Measurements from ENCODE around the gene TP73. TPM values are rescaled to one million over a fixed set of nuclear protein-coding genes. Genes with fewer than 3 reads are reported as not detected.

Gene TP73
- total and polyA plus RNA-seq, 7 donors, result under 0.01 to 0.13 (median 0.01) TPM; not detected in 4

DNA sequence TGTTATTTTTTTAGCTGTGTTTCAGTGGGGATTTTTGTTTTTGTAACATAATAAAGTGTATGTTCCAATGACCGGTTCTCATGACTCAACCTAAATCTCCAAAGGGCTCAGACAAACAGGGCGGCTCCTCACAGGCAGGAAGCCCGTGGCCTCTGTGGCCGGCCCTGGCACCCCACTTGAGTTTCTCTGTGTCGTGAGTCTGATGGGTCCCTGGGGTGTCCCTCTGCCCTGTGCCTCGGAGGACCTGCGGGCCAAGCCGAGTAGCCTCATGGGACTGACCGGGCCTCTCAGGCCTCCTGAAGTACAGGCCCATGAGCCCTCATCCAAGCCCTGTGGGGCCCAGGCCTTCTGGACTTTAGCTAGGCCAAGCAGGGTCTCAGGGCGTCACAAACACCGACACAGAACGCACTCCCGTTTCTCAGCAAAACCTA is 83.8 kb downstream of the TP73 start:
- 69 to 80% (median 71%) methylated on average over 13 of the region's 13 CpGs for WGBS, 3 donors
- DNase-seq (no peak), ATAC-seq (no peak)
- Histone ChIP-seq H3K27me3 (ENCODE audit: insufficient read depth in 3 of 3, low read length in 2 of 3) (no peaks in the 10 kb centered on the region), H3K4me1 (peaks cover 5% of the 10 kb centered on the region), H3K9me3 (no peaks in the 10 kb centered on the region), H3K36me3 (ENCODE audit: insufficient read depth in 1 of 2, low read depth in 1 of 2) (peaks cover 2 to 57% of the 10 kb centered on the region in 2 donors), H3K27ac (no peak overlapping the region), H3K4me3 (no peak overlapping the region)
- no peak for TF ChIP-seq CTCF (IDR thresholded peaks at IDR 0.05)
- intact Hi-C loops (cut with DNase I), result no loop called here

GRCh38 chr1:3736708-3737107 is 84.4 kb downstream of the TP73 start:
- Histone ChIP-seq H3K4me3 (no peak overlapping the region), H3K9me3 (no peaks in the 10 kb centered on the region), H3K27me3 (ENCODE audit: insufficient read depth in 3 of 3, low read length in 2 of 3) (no peaks in the 10 kb centered on the region), H3K27ac (no peak overlapping the region), H3K36me3 (ENCODE audit: insufficient read depth in 1 of 2, low read depth in 1 of 2) (peaks cover 2 to 63% of the 10 kb centered on the region in 2 donors), H3K4me1 (peaks cover 5% of the 10 kb centered on the region)
- TF ChIP-seq CTCF (IDR thresholded peaks at IDR 0.05), result no peak
- no peak for ATAC-seq
- WGBS, 3 donors, result 88 to 93% (median 90%) methylated on average over 14 of the region's 14 CpGs
- intact Hi-C loops (cut with DNase I), result no loop called here
- DNase-seq, result peak in 1 of 2 donors; percentile 44

GRCh38 chr1:3738943-3739342 is 86.6 kb downstream of the TP73 start:
- intact Hi-C loops (cut with DNase I), result no loop called here
- no peak overlapping the region for H3K4me3 ChIP-seq
- ATAC-seq, result no peak
- no peak for TF ChIP-seq CTCF (IDR thresholded peaks at IDR 0.05)
- H3K27ac ChIP-seq, result no peak overlapping the region
- H3K27me3 ChIP-seq (ENCODE audit: insufficient read depth in 3 of 3, low read length in 2 of 3), result no peaks in the 10 kb centered on the region
- 93 to 97% (median 97%) methylated on average over 12 of the region's 12 CpGs for WGBS, 3 donors
- no peaks in the 10 kb centered on the region for H3K9me3 ChIP-seq
- no peak for DNase-seq
- H3K4me1 ChIP-seq, result no peaks in the 10 kb centered on the region
- H3K36me3 ChIP-seq (ENCODE audit: insufficient read depth in 1 of 2, low read depth in 1 of 2), result peaks cover 2 to 77% of the 10 kb centered on the region in 2 donors

- Histone ChIP-seq H3K27ac (no peak overlapping the region), H3K27me3 (ENCODE audit: insufficient read depth in 3 of 3, low read length in 2 of 3) (no peaks in the 10 kb centered on the region), H3K4me1 (peaks cover 6% of the 10 kb centered on the region), H3K9me3 (no peaks in the 10 kb centered on the region), H3K4me3 (no peak overlapping the region), H3K36me3 (ENCODE audit: insufficient read depth in 1 of 2, low read depth in 1 of 2) (peaks cover 2 to 72% of the 10 kb centered on the region in 2 donors)
- peak in 1 of 2 donors; percentile 55 for DNase-seq
- WGBS, 3 donors, result 40 to 51% (median 46%) methylated on average over 9 of the region's 9 CpGs
- intact Hi-C loops (cut with DNase I), result no loop called here
- ATAC-seq, result no peak
- no peak for TF ChIP-seq CTCF (IDR thresholded peaks at IDR 0.05)
Observed at GRCh38 chr1:3740042-3740441, 87.7 kb downstream of the TP73 start.

DNA sequence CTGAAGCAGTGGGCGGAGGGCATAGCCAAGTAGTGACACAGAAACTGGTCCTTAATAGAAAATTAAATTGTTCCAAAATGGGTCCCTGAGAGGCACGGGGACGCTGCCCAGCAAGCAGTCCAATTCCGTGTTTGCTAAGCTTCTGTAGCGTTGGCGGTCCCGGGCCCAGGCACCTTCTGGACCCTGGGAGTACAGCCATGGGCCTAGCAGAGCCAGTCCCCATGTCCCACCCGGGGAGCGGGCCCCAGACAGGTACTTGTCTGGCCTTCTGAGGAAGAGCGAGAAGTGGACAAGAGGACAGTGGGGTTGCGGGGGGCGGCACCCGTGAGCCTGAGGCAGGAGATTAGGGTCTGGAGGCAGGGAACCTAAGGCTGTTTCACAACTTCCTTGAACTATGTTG is 88.4 kb downstream of the TP73 start:
- Histone ChIP-seq H3K4me1 (peaks cover 13% of the 10 kb centered on the region), H3K27ac (no peak overlapping the region), H3K4me3 (no peak overlapping the region), H3K36me3 (ENCODE audit: insufficient read depth in 1 of 2, low read depth in 1 of 2) (peaks cover 2 to 67% of the 10 kb centered on the region in 2 donors), H3K27me3 (ENCODE audit: insufficient read depth in 3 of 3, low read length in 2 of 3) (no peaks in the 10 kb centered on the region), H3K9me3 (no peaks in the 10 kb centered on the region)
- WGBS, 3 donors, result 82 to 89% (median 88%) methylated on average over 13 of the region's 13 CpGs
- no peak for ATAC-seq
- peak in 1 of 2 donors; percentile 40 for DNase-seq
- TF ChIP-seq CTCF (IDR thresholded peaks at IDR 0.05), result no peak
- intact Hi-C loops (cut with DNase I), result no loop called here

All from psoas muscle (tissue), 8 donors.